Endothelial cell of umbilical vein (primary cell): ENCODE measurements around the gene TOMM40L.

ENCODE experiments used
- EZH2 ChIP-seq: IDR thresholded peaks from 2 replicates; pipeline ENCODE4 v1.6.1; 2012; ENCODE audit warnings: borderline replicate concordance, low read depth, mild to moderate bottlenecking, moderate library complexity, low read length, inconsistent platforms; ENCODE audit not compliant: severe bottlenecking
- FOS ChIP-seq: IDR thresholded peaks from 2 replicates; pipeline ENCODE4 v1.6.1; 2011; ENCODE audit warnings: mild to moderate bottlenecking, low read length, moderate library complexity, borderline replicate concordance; ENCODE audit not compliant: insufficient read depth
- GATA2 ChIP-seq: IDR thresholded peaks from 2 replicates; pipeline ENCODE4 v1.7.0; 2011; ENCODE audit warnings: low read depth, mild to moderate bottlenecking, moderate library complexity, mixed read lengths, low read length; ENCODE audit not compliant: insufficient read length, insufficient read depth
- JUN ChIP-seq: IDR thresholded peaks from 2 replicates; pipeline ENCODE4 v1.6.1; 2011; ENCODE audit warnings: borderline replicate concordance, low read depth; ENCODE audit not compliant: insufficient read length, insufficient read depth
- MYC ChIP-seq: IDR thresholded peaks from one replicate; pipeline ENCODE4 v1.6.1; 2011; ENCODE audit warnings: mild to moderate bottlenecking, low read depth, low read length
- POLR2A ChIP-seq: IDR thresholded peaks from 2 replicates; pipeline ENCODE4 v1.6.1; 2012; ENCODE audit warnings: low read depth, mild to moderate bottlenecking, control low read depth, low read length
- POLR2AphosphoS5 ChIP-seq: IDR thresholded peaks from 2 replicates; pipeline ENCODE4 v1.6.1; 2012; ENCODE audit warnings: low read depth, mild to moderate bottlenecking, control low read depth, low read length, moderate library complexity; ENCODE audit not compliant: insufficient read depth
- TF ChIP-seq, protein P1 (sequence below): IDR thresholded peaks from 2 replicates; pipeline ENCODE4 v1.6.1; 2011; ENCODE audit not compliant: insufficient read depth, insufficient read length
- TF ChIP-seq, protein P2 (sequence below), 2 donors: IDR thresholded peaks; 1 replicate in 1 of 2; 2 replicates in 1 of 2; pipeline ENCODE4 v1.5.1; 2011; ENCODE audit warnings: low read length in 2 of 2, mild to moderate bottlenecking in 2 of 2, moderate library complexity in 2 of 2, control low read depth in 1 of 2, inconsistent platforms in 1 of 2, low read depth in 1 of 2; ENCODE audit not compliant: insufficient read depth in 1 of 2; ENCODE audit errors: extremely low read depth in 1 of 2

GRCh38 chr1:161220002-161220401, 5.9 kb upstream of the TOMM40L start:
- TF ChIP-seq, protein P1, sequence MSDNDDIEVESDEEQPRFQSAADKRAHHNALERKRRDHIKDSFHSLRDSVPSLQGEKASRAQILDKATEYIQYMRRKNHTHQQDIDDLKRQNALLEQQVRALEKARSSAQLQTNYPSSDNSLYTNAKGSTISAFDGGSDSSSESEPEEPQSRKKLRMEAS, result no peak
- TF ChIP-seq POLR2AphosphoS5 (no peak), POLR2A (no peak), EZH2 (no peak), FOS (no peak), JUN (no peak), MYC (no peak), GATA2 (no peak)
- TF ChIP-seq, protein P2, sequence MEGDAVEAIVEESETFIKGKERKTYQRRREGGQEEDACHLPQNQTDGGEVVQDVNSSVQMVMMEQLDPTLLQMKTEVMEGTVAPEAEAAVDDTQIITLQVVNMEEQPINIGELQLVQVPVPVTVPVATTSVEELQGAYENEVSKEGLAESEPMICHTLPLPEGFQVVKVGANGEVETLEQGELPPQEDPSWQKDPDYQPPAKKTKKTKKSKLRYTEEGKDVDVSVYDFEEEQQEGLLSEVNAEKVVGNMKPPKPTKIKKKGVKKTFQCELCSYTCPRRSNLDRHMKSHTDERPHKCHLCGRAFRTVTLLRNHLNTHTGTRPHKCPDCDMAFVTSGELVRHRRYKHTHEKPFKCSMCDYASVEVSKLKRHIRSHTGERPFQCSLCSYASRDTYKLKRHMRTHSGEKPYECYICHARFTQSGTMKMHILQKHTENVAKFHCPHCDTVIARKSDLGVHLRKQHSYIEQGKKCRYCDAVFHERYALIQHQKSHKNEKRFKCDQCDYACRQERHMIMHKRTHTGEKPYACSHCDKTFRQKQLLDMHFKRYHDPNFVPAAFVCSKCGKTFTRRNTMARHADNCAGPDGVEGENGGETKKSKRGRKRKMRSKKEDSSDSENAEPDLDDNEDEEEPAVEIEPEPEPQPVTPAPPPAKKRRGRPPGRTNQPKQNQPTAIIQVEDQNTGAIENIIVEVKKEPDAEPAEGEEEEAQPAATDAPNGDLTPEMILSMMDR (IDR thresholded peaks at IDR 0.05; ENCODE audit: extremely low read depth in 1 of 2, insufficient read depth in 1 of 2, low read depth in 1 of 2, low read length in 2 of 2), result no peak
